Epithelial cell of proximal tubule (primary cell): ENCODE data around the gene PTGFR. TPM values are rescaled to one million over a fixed set of nuclear protein-coding genes. Genes with fewer than 3 reads are reported as not detected.

Experiments
- DNase-seq: peaks from one replicate; pipeline ENCODE4 v3.0.0-alpha.2; 2011; ENCODE audit warnings: low read depth
- H3K4me3 ChIP-seq: 2 replicates; pipeline ENCODE4 v1.5.1; 2011; ENCODE audit warnings: low read depth, mild to moderate bottlenecking, low read length
- CTCF ChIP-seq: conservative IDR thresholded peaks from 2 replicates; pipeline ENCODE4 v1.5.1; 2012; ENCODE audit warnings: low read depth, mild to moderate bottlenecking, low read length
- total RNA-seq: library from RNA; depleted of rRNA; stranded (reverse); fragments of >200 nt; gene quantifications from 2 replicates; pipeline ENCODE4 v1.2.3, GENCODE V29; 2015

PTGFR gene
- total RNA-seq, 1 donor from 2014 or later, result 1.3 TPM

DNA sequence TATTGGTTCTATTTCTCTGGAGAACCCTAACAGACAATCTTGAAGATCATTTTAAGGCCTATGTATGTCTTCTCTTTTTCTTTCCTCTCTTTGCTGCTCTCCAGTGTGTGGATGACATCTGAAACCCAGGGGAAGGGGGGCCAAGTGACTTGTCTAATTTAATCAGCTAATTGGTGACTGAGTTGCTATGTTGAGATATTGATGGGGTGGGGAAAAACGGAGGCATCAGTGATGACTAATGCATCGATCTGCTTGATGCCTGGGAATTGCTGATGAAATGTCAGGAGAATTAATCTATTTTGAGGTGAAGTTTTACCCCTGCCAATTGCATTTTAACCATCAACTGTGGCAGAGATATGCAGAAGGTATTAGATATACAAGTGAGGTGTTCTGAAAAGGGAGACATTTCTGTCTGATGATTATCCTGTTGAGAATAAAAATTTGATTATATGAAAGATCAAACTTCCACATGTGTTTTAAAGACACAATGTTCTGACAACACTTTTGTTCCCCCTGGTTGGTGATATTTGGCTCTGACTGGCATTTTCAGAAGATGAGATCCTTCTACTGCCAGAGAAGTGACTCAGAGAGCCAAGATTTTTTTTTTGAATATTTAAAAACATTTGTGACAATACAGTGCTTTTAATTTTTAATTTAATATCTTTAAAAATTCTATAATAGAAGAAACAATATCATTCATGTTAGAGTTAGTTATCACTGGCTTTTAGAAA is 18.7 kb upstream of the PTGFR start:
- H3K4me3 ChIP-seq, result no peak overlapping the region
- DNase-seq, result no peak
- no peak for TF ChIP-seq CTCF

GRCh38 chr1:78472851-78473496 is 17.8 kb upstream of the PTGFR start:
- no peak overlapping the region for H3K4me3 ChIP-seq
- TF ChIP-seq CTCF, result no peak

GRCh38 chr1:78474092-78474491 is 16.7 kb upstream of the PTGFR start:
- no peak overlapping the region for H3K4me3 ChIP-seq
- TF ChIP-seq CTCF, result no peak
- DNase-seq, result no peak

More at GRCh38 chr1:78472851-78473496, 17.8 kb upstream of the PTGFR start:
- no peak for DNase-seq

GRCh38 chr1:78475888-78476610 is 14.7 kb upstream of the PTGFR start:
- no peak for DNase-seq
- no peak for TF ChIP-seq CTCF
- H3K4me3 ChIP-seq, result no peak overlapping the region

GRCh38 chr1:78483903-78484302 is 6.9 kb upstream of the PTGFR start:
- H3K4me3 ChIP-seq, result no peak overlapping the region
- no peak for TF ChIP-seq CTCF
- no peak for DNase-seq

DNA sequence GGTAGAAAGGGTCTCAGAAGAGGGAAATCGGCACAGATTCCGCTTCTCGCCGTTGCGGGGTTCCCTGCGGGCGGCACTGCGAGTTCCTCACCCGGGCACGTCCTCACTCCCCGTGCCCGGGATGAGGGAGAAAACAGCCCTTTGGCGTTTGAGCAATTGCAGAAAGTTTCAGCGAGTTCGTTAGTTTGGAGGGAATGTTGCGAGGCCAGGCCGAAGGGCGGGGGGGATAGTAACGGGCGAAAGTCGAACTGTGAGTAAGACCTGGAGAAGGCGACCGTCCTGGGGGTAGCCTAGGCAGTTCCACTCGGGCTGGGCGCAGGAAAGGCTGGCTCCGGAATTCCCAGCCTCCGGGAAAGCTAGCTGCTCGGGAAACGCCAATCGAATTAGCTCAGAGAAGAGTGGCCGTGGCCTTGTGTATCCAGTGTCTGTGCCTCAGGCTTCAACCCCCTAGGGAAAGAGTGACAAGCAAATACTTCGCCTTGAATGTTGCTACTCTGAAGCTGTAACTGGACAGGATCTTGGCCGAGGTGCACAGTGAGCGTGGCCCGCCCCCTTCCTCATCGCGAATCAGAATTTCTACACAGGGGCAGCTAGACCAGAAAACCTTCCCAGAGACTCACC is 787 bp downstream of the PTGFR start:
- no peak for TF ChIP-seq CTCF
- DNase-seq, result peak; percentile 25
- peak overlapping the region; percentile 75 for H3K4me3 ChIP-seq
